H9 (cell line): Measurements from ENCODE around the gene ZDHHC17. TPM values are rescaled to one million over a fixed set of nuclear protein-coding genes. Genes with fewer than 3 reads are reported as not detected.

ENCODE experiments used
- DNase-seq: peaks from one replicate; pipeline ENCODE4 v3.0.0-alpha.2; 2017
- H2AFZ ChIP-seq: one replicate; pipeline ENCODE4 v1.6.1; 2013; ENCODE audit warnings: mild to moderate bottlenecking, low read length, control low read depth, moderate library complexity
- H2AK5ac ChIP-seq: 2 replicates; pipeline ENCODE4 v1.6.1; 2013; ENCODE audit warnings: low read length, control low read depth, mixed read lengths; ENCODE audit not compliant: insufficient read length
- H2BK120ac ChIP-seq: one replicate; pipeline ENCODE4 v1.6.1; 2013; ENCODE audit warnings: low read depth, mild to moderate bottlenecking, low read length, control low read depth, inconsistent platforms; ENCODE audit not compliant: poor library complexity, severe bottlenecking
- H2BK12ac ChIP-seq: 2 replicates; pipeline ENCODE4 v1.6.1; 2013; ENCODE audit warnings: low read length, control low read depth, mixed read lengths, low read depth; ENCODE audit not compliant: insufficient read length
- H2BK15ac ChIP-seq: 2 replicates; pipeline ENCODE4 v1.6.1; 2013; ENCODE audit warnings: low read depth, low read length, control low read depth
- H2BK20ac ChIP-seq: one replicate; pipeline ENCODE4 v1.6.1; 2013; ENCODE audit warnings: low read depth, mild to moderate bottlenecking, low read length, control low read depth, inconsistent platforms; ENCODE audit not compliant: poor library complexity, severe bottlenecking
- H2BK5ac ChIP-seq: 2 replicates; pipeline ENCODE4 v1.6.1; 2013; ENCODE audit warnings: low read length, control low read depth, mixed read lengths; ENCODE audit not compliant: insufficient read length
- H3K14ac ChIP-seq: 2 replicates; pipeline ENCODE4 v1.6.1; 2013; ENCODE audit warnings: low read length, control low read depth; ENCODE audit not compliant: insufficient read depth
- H3K18ac ChIP-seq: 2 replicates; pipeline ENCODE4 v1.6.1; 2013; ENCODE audit warnings: low read depth, mild to moderate bottlenecking, mixed read lengths, low read length, control low read depth; ENCODE audit not compliant: insufficient read length
- H3K23ac ChIP-seq: 2 replicates; pipeline ENCODE4 v1.6.1; 2013; ENCODE audit warnings: low read length, control low read depth, mixed read lengths, low read depth; ENCODE audit not compliant: insufficient read length
- H3K23me2 ChIP-seq: 2 replicates; pipeline ENCODE4 v1.6.1; 2013; ENCODE audit warnings: low read depth, mild to moderate bottlenecking, mixed read lengths, low read length, control low read depth; ENCODE audit not compliant: insufficient read length, poor library complexity, severe bottlenecking
- H3K27ac ChIP-seq: 2 replicates; pipeline ENCODE4 v1.5.1; 2013; ENCODE audit warnings: low read length, control low read depth, mixed read lengths, low read depth; ENCODE audit not compliant: insufficient read length
- H3K27me3 ChIP-seq: 2 replicates; pipeline ENCODE4 v1.6.1; 2013; ENCODE audit warnings: low read length, control low read depth, inconsistent platforms; ENCODE audit not compliant: insufficient read depth
- H3K4ac ChIP-seq: 2 replicates; pipeline ENCODE4 v1.6.1; 2013; ENCODE audit warnings: low read depth, mild to moderate bottlenecking, control low read depth, inconsistent platforms, low read length, moderate library complexity
- H3K4me1 ChIP-seq: 2 replicates; pipeline ENCODE4 v1.6.1; 2013; ENCODE audit warnings: low read length, control low read depth, inconsistent platforms; ENCODE audit not compliant: insufficient read depth
- H3K4me2 ChIP-seq: 2 replicates; pipeline ENCODE4 v1.6.1; 2013; ENCODE audit warnings: low read length, control low read depth, mixed read lengths; ENCODE audit not compliant: insufficient read length, insufficient read depth
- H3K56ac ChIP-seq: 2 replicates; pipeline ENCODE4 v1.6.1; 2013; ENCODE audit warnings: low read depth, mild to moderate bottlenecking, mixed read lengths, low read length, control low read depth; ENCODE audit not compliant: insufficient read length
- H3K79me1 ChIP-seq: 2 replicates; pipeline ENCODE4 v1.6.1; 2013; ENCODE audit warnings: low read depth, mild to moderate bottlenecking, moderate library complexity, low read length, control low read depth, inconsistent platforms; ENCODE audit not compliant: insufficient read depth, poor library complexity, severe bottlenecking
- H3K79me2 ChIP-seq: 2 replicates; pipeline ENCODE4 v1.6.1; 2013; ENCODE audit warnings: low read length, control low read depth, inconsistent platforms; ENCODE audit not compliant: insufficient read depth
- H3K9ac ChIP-seq: 2 replicates; pipeline ENCODE4 v1.6.1; 2013; ENCODE audit warnings: low read length, control low read depth, mixed read lengths; ENCODE audit not compliant: insufficient read length; ENCODE audit errors: extremely low read depth
- H3K9me3 ChIP-seq: one replicate; pipeline ENCODE4 v1.6.1; 2013; ENCODE audit warnings: low read depth, low read length, inconsistent platforms; ENCODE audit not compliant: control insufficient read depth
- H3T11ph ChIP-seq: one replicate; pipeline ENCODE4 v1.6.1; 2013; ENCODE audit warnings: mild to moderate bottlenecking, low read length, control low read depth, inconsistent platforms
- H4K20me1 ChIP-seq: one replicate; pipeline ENCODE4 v1.6.1; 2013; ENCODE audit not compliant: control insufficient read depth, insufficient read length, insufficient read depth
- H4K5ac ChIP-seq: 2 replicates; pipeline ENCODE4 v1.6.1; 2013; ENCODE audit warnings: low read depth, mild to moderate bottlenecking, mixed read lengths, low read length, control low read depth; ENCODE audit not compliant: insufficient read length
- H4K8ac ChIP-seq: replicated peaks from 2 replicates; pipeline ENCODE4 v1.6.1; 2013; ENCODE audit warnings: low read length, control low read depth, mixed read lengths, low read depth; ENCODE audit not compliant: insufficient read length
- H4K91ac ChIP-seq: 2 replicates; pipeline ENCODE4 v1.6.1; 2013; ENCODE audit warnings: low read depth, mild to moderate bottlenecking, moderate library complexity, mixed read lengths, low read length, control low read depth; ENCODE audit not compliant: insufficient read length
- H3K27ac Mint-ChIP-seq, 3 experiments: 2 replicates in 2 of 3; 3 replicates in 1 of 3; pipeline ENCODE4 v1.8.0; 2020 to 2021; ENCODE audit warnings: mixed read lengths in 3 of 3, mild to moderate bottlenecking in 1 of 3, moderate library complexity in 1 of 3
- H3K27me3 Mint-ChIP-seq: 2 replicates; pipeline ENCODE4 v1.8.0; 2021; ENCODE audit warnings: low read depth, mild to moderate bottlenecking, moderate library complexity, mixed read lengths
- H3K36me3 Mint-ChIP-seq, 3 experiments: 2 replicates in 2 of 3; 3 replicates in 1 of 3; pipeline ENCODE4 v1.8.0; 2020 to 2021; ENCODE audit warnings: low read depth in 3 of 3, mixed read lengths in 3 of 3; ENCODE audit not compliant: insufficient read depth in 1 of 3
- H3K4me1 Mint-ChIP-seq, 2 experiments: 2 replicates each; pipeline ENCODE4 v1.8.0; 2020; ENCODE audit warnings: mixed read lengths in 2 of 2
- H3K4me3 Mint-ChIP-seq, 2 experiments: 2 replicates in 1 of 2; 3 replicates in 1 of 2; pipeline ENCODE4 v1.8.0; 2020 to 2021; ENCODE audit warnings: mild to moderate bottlenecking in 2 of 2, mixed read lengths in 2 of 2, moderate library complexity in 1 of 2
- H3K9me3 Mint-ChIP-seq, 2 experiments: 2 replicates in 1 of 2; 3 replicates in 1 of 2; pipeline ENCODE4 v1.8.0; 2020; ENCODE audit warnings: mild to moderate bottlenecking in 2 of 2, mixed read lengths in 2 of 2, moderate library complexity in 1 of 2
- WGBS: extraction: QIAGEN DNeasy Blood & Tissue Kit; methylation state at CpG from one replicate; pipeline ENCODE4 v1.1.7; 2013; ENCODE audit warnings: missing lambda C conversion rate, low lambda C conversion rate, mixed read lengths; ENCODE audit not compliant: insufficient read length; ENCODE audit errors: extremely low coverage; 5-methylcytosine and 5-hydroxymethylcytosine counted together
- total RNA-seq: library from RNA; stranded (reverse); gene quantifications from 2 replicates; pipeline ENCODE4 v1.2.1, GENCODE V29; 2021
- TF ChIP-seq, protein P1 (sequence below): fragments of 200-600 bp; sonication (generic); conservative IDR thresholded peaks from 3 replicates; pipeline ENCODE4 v1.8.0; 2021; ENCODE audit warnings: antibody characterized with exemption, mild to moderate bottlenecking

The ZDHHC17 gene
- total RNA-seq, 1 experiment from 2014 or later = 32.6 TPM

- no peak overlapping the region for H3K27ac ChIP-seq
- no peak overlapping the region for H3K4me2 ChIP-seq
- H3T11ph ChIP-seq = no peak overlapping the region
- H2BK12ac ChIP-seq = no peak overlapping the region
- H2AK5ac ChIP-seq = no peak overlapping the region
- no peak overlapping the region for H3K27ac Mint-ChIP-seq
- no peaks in the 10 kb centered on the region for H3K27me3 Mint-ChIP-seq
- H4K20me1 ChIP-seq = no peaks in the 10 kb centered on the region
- no peaks in the 10 kb centered on the region for H3K79me2 ChIP-seq
- no peak overlapping the region for H3K4me3 Mint-ChIP-seq
- no peaks in the 10 kb centered on the region for H3K9me3 Mint-ChIP-seq
- no peaks in the 10 kb centered on the region for H3K4me1 ChIP-seq
- no peaks in the 10 kb centered on the region for H3K23me2 ChIP-seq
- peaks cover 17 to 42% (median 38%) of the 10 kb centered on the region in 3 experiments for H3K36me3 Mint-ChIP-seq
- H3K18ac ChIP-seq = no peak overlapping the region
- no peak overlapping the region for H2BK20ac ChIP-seq
- no peak overlapping the region for H4K91ac ChIP-seq
- H3K4me1 Mint-ChIP-seq = no peaks in the 10 kb centered on the region
- no peak overlapping the region for H3K14ac ChIP-seq
- no peaks in the 10 kb centered on the region for H3K9me3 ChIP-seq
- H2AFZ ChIP-seq = no peak overlapping the region
- no peak overlapping the region for H4K8ac ChIP-seq
- H4K5ac ChIP-seq = no peak overlapping the region
- no peak overlapping the region for H3K4ac ChIP-seq
- H2BK5ac ChIP-seq = no peak overlapping the region
- no peak overlapping the region for H3K23ac ChIP-seq
- no peak overlapping the region for H2BK120ac ChIP-seq
- H3K9ac ChIP-seq = no peak overlapping the region
- no peak overlapping the region for H2BK15ac ChIP-seq
- no CpG with 5 or more reads among the region's 1 CpG for WGBS
- H3K79me1 ChIP-seq = no peaks in the 10 kb centered on the region
- DNase-seq = no peak
- H3K56ac ChIP-seq = no peak overlapping the region
- no peaks in the 10 kb centered on the region for H3K27me3 ChIP-seq
- TF ChIP-seq, protein P1, sequence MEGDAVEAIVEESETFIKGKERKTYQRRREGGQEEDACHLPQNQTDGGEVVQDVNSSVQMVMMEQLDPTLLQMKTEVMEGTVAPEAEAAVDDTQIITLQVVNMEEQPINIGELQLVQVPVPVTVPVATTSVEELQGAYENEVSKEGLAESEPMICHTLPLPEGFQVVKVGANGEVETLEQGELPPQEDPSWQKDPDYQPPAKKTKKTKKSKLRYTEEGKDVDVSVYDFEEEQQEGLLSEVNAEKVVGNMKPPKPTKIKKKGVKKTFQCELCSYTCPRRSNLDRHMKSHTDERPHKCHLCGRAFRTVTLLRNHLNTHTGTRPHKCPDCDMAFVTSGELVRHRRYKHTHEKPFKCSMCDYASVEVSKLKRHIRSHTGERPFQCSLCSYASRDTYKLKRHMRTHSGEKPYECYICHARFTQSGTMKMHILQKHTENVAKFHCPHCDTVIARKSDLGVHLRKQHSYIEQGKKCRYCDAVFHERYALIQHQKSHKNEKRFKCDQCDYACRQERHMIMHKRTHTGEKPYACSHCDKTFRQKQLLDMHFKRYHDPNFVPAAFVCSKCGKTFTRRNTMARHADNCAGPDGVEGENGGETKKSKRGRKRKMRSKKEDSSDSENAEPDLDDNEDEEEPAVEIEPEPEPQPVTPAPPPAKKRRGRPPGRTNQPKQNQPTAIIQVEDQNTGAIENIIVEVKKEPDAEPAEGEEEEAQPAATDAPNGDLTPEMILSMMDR = no peak
These were observed 88.2 kb downstream of the ZDHHC17 start for GRCh38 chr12:76852106-76852505.
